Astrocyte (in vitro differentiated cells and primary cell): ENCODE measurements around the gene SRSF8.

Source experiments
- CTCF ChIP-seq: IDR thresholded peaks from 2 replicates; pipeline ENCODE4 v1.5.1; 2011; ENCODE audit warnings: low read depth, mild to moderate bottlenecking, inconsistent platforms, low read length, moderate library complexity; ENCODE audit not compliant: insufficient read depth
- EZH2 ChIP-seq: IDR thresholded peaks from 2 replicates; pipeline ENCODE4 v1.6.1; 2012; ENCODE audit warnings: mild to moderate bottlenecking, low read length, inconsistent platforms; ENCODE audit not compliant: insufficient read depth

GRCh38 chr11:95098826-95099225, 32.1 kb downstream of the SRSF8 start:
- TF ChIP-seq CTCF: no peak
- no peak for TF ChIP-seq EZH2
